ENCODE measurements around the gene FUT7.

The FUT7 gene

GRCh38 chr9:137002646-137003041 lies 29.2 kb downstream of the FUT7 start:
- no peak for DNase-seq (ENCODE audit: low read depth, low spot score)
- no peak for TF ChIP-seq CTCF (IDR thresholded peaks at IDR 0.05; ENCODE audit: low read depth, low read length)
- no peak overlapping the region for H3K4me3 ChIP-seq (ENCODE audit: low read depth, low read length)
- in situ Hi-C loops (cut with HindIII; ENCODE audit: low sequenced_read_pairs), result no loop called here

- DNase-seq (ENCODE audit: low read depth, low spot score), result no peak
- in situ Hi-C loops (cut with HindIII; ENCODE audit: low sequenced_read_pairs), result no loop called here
- TF ChIP-seq CTCF (IDR thresholded peaks at IDR 0.05; ENCODE audit: low read depth, low read length), result no peak
- no peak overlapping the region for H3K4me3 ChIP-seq (ENCODE audit: low read depth, low read length)
Measured at GRCh38 chr9:137001857-137002645, 29.8 kb downstream of the FUT7 start.

- in situ Hi-C loops (cut with HindIII; ENCODE audit: low sequenced_read_pairs), result no loop called here
- peak; percentile 53 for DNase-seq (ENCODE audit: low read depth, low spot score)
- TF ChIP-seq CTCF (IDR thresholded peaks at IDR 0.05; ENCODE audit: low read depth, low read length), result no peak
- H3K4me3 ChIP-seq (ENCODE audit: low read depth, low read length), result no peak overlapping the region
Measured at GRCh38 chr9:137000177-137000930, 31.5 kb downstream of the FUT7 start.

- peak; percentile 48 for TF ChIP-seq CTCF (IDR thresholded peaks at IDR 0.05; ENCODE audit: low read depth, low read length)
- in situ Hi-C loops (cut with HindIII; ENCODE audit: low sequenced_read_pairs), result no loop called here
- DNase-seq (ENCODE audit: low read depth, low spot score), result peak; percentile 77
- no peak overlapping the region for H3K4me3 ChIP-seq (ENCODE audit: low read depth, low read length)
Measured at GRCh38 chr9:136997830-136998234, 34.1 kb downstream of the FUT7 start.

GRCh38 chr9:136997371-136997770 lies 34.5 kb downstream of the FUT7 start:
- in situ Hi-C loops (cut with HindIII; ENCODE audit: low sequenced_read_pairs), result no loop called here
- H3K4me3 ChIP-seq (ENCODE audit: low read depth, low read length), result no peak overlapping the region
- no peak for DNase-seq (ENCODE audit: low read depth, low spot score)
- TF ChIP-seq CTCF (IDR thresholded peaks at IDR 0.05; ENCODE audit: low read depth, low read length), result no peak

GRCh38 chr9:136996361-136997292 lies 35.3 kb downstream of the FUT7 start, which contains the start of gene CLIC3:
CLIC3 (minus strand) TSS chr9:136996568; CDS start chr9:136996543, 25 bp downstream.
- TF ChIP-seq CTCF (IDR thresholded peaks at IDR 0.05; ENCODE audit: low read depth, low read length), result no peak
- in situ Hi-C loops (cut with HindIII; ENCODE audit: low sequenced_read_pairs), result no loop called here
- DNase-seq (ENCODE audit: low read depth, low spot score), result no peak
- peak within 1 kb of the TSS; percentile 13 for H3K4me3 ChIP-seq (ENCODE audit: low read depth, low read length)

All from astrocyte of the spinal cord (primary cell).